Endothelial cell of umbilical vein (primary cell): ENCODE measurements around the gene TTC3.

Experiments used
- EZH2 ChIP-seq: IDR thresholded peaks from 2 replicates; pipeline ENCODE4 v1.6.1; 2012; ENCODE audit warnings: borderline replicate concordance, low read depth, mild to moderate bottlenecking, moderate library complexity, low read length, inconsistent platforms; ENCODE audit not compliant: severe bottlenecking
- FOS ChIP-seq: IDR thresholded peaks from 2 replicates; pipeline ENCODE4 v1.6.1; 2011; ENCODE audit warnings: mild to moderate bottlenecking, low read length, moderate library complexity, borderline replicate concordance; ENCODE audit not compliant: insufficient read depth
- GATA2 ChIP-seq: IDR thresholded peaks from 2 replicates; pipeline ENCODE4 v1.7.0; 2011; ENCODE audit warnings: low read depth, mild to moderate bottlenecking, moderate library complexity, mixed read lengths, low read length; ENCODE audit not compliant: insufficient read length, insufficient read depth
- JUN ChIP-seq: IDR thresholded peaks from 2 replicates; pipeline ENCODE4 v1.6.1; 2011; ENCODE audit warnings: borderline replicate concordance, low read depth; ENCODE audit not compliant: insufficient read length, insufficient read depth
- MYC ChIP-seq: IDR thresholded peaks from one replicate; pipeline ENCODE4 v1.6.1; 2011; ENCODE audit warnings: mild to moderate bottlenecking, low read depth, low read length
- POLR2A ChIP-seq: IDR thresholded peaks from 2 replicates; pipeline ENCODE4 v1.6.1; 2012; ENCODE audit warnings: low read depth, mild to moderate bottlenecking, control low read depth, low read length
- POLR2AphosphoS5 ChIP-seq: IDR thresholded peaks from 2 replicates; pipeline ENCODE4 v1.6.1; 2012; ENCODE audit warnings: low read depth, mild to moderate bottlenecking, control low read depth, low read length, moderate library complexity; ENCODE audit not compliant: insufficient read depth
- TF ChIP-seq, protein P1 (sequence below), 2 donors: IDR thresholded peaks; 1 replicate in 1 of 2; 2 replicates in 1 of 2; pipeline ENCODE4 v1.5.1; 2011; ENCODE audit warnings: low read length in 2 of 2, mild to moderate bottlenecking in 2 of 2, moderate library complexity in 2 of 2, control low read depth in 1 of 2, inconsistent platforms in 1 of 2, low read depth in 1 of 2; ENCODE audit not compliant: insufficient read depth in 1 of 2; ENCODE audit errors: extremely low read depth in 1 of 2
- TF ChIP-seq, protein P2 (sequence below): IDR thresholded peaks from 2 replicates; pipeline ENCODE4 v1.6.1; 2011; ENCODE audit not compliant: insufficient read depth, insufficient read length

DNA sequence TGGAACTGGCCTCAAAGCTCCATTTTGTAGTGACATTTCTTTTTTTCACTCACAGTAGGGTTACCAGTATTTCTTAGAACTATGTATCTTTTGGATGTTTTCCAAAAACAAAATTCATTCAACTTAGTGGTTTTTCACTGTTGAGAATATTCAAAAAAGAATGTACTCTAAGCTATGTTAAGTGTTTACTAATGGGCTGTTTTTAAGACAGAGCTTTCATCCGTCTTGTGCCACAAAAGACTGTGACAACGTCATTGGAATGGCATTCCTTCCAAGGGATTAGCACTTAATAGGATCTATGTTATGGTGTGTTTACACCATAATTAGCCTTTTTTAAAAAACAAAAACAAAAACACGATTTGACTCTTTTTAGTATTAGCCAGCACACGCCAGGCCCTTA is 66.8 kb downstream of the TTC3 start:
- no peak for TF ChIP-seq MYC
- no peak for TF ChIP-seq POLR2A
- TF ChIP-seq, protein P1, sequence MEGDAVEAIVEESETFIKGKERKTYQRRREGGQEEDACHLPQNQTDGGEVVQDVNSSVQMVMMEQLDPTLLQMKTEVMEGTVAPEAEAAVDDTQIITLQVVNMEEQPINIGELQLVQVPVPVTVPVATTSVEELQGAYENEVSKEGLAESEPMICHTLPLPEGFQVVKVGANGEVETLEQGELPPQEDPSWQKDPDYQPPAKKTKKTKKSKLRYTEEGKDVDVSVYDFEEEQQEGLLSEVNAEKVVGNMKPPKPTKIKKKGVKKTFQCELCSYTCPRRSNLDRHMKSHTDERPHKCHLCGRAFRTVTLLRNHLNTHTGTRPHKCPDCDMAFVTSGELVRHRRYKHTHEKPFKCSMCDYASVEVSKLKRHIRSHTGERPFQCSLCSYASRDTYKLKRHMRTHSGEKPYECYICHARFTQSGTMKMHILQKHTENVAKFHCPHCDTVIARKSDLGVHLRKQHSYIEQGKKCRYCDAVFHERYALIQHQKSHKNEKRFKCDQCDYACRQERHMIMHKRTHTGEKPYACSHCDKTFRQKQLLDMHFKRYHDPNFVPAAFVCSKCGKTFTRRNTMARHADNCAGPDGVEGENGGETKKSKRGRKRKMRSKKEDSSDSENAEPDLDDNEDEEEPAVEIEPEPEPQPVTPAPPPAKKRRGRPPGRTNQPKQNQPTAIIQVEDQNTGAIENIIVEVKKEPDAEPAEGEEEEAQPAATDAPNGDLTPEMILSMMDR (IDR thresholded peaks at IDR 0.05; ENCODE audit: extremely low read depth in 1 of 2, insufficient read depth in 1 of 2, low read depth in 1 of 2, low read length in 2 of 2): no peak
- TF ChIP-seq POLR2AphosphoS5: no peak
- TF ChIP-seq FOS: no peak
- TF ChIP-seq JUN: no peak
- TF ChIP-seq GATA2: no peak
- no peak for TF ChIP-seq EZH2
- TF ChIP-seq, protein P2, sequence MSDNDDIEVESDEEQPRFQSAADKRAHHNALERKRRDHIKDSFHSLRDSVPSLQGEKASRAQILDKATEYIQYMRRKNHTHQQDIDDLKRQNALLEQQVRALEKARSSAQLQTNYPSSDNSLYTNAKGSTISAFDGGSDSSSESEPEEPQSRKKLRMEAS: no peak
